GM21423 (cell line): Measurements from ENCODE around the gene SLC5A1.
"Not testable (repeated sequence)": the region's sequence is repeated elsewhere in the genome, so short reads cannot be mapped to it uniquely, and the experiment has no call there.

ENCODE experiments used
- ATAC-seq: cut with Tn5 transposase; IDR thresholded peaks from one replicate; pipeline ENCODE4 v1.9.1; 2021; ENCODE audit warnings: mild to moderate bottlenecking, moderate library complexity; ENCODE audit not compliant: unreplicated experiment

Gene SLC5A1

DNA sequence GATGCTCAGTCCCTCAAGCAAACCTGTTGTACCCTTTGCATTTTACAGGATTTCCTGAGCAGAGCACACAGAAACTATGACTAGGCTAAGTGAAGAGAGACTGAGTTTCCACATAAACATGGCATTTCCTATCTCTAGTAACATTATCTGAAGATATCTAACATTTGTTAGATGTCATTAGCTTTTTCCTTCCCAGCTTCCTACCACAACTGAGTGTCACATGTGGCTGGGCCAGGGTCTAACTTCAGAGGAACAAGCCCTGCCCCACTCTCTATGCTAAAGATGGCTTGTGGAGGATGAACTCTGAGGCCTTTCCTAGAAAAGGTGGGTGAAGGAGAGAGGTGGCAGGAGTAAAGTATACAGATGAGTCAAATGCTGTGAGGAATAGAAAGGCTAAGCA lies 99.5 kb downstream of the SLC5A1 start:
- no peak for ATAC-seq

DNA sequence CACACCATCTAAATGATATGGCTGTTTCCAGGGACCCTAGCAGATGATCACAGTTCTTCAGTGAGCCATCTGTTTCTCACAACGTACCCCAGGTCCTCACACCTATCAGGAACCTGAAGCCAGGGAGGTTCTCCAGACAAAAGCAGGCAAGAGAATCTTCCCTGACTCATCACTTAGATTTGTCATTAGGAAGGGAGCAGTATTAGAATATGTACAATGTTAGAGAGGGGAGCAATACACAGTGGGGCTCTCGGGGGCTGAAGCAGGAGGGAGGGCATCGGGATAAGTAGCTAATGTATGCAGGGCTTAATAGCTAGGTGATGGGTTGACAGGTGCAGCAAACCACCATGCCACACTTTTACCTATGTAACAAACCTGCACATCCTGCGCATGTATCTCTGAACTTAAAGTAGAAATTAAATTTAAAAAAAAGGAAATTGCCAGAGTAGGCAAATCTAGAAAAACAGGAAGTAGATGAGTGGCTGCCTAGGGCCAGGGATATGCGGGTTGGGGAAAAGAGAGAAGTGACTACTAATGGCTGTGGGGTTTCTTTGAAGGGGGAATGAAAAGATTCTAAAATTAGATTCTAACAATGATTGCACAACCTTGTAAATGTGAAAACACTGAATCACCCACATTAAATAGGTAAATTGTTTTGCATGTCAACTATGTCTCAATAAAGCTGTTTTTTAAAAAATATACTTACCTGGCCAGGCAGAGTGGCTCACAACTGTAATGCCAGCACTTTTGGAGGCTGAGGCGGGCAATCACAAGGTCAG lies 101.6 kb downstream of the SLC5A1 start:
- no peak for ATAC-seq

GRCh38 chr22:32147128-32147527 lies 104.1 kb downstream of the SLC5A1 start:
- not testable (repeated sequence) for ATAC-seq

- ATAC-seq = not testable (repeated sequence)
These were observed 105.3 kb downstream of the SLC5A1 start for GRCh38 chr22:32148372-32148771.

- ATAC-seq = not testable (repeated sequence)
These were observed 107.6 kb downstream of the SLC5A1 start for GRCh38 chr22:32150647-32151046.

DNA sequence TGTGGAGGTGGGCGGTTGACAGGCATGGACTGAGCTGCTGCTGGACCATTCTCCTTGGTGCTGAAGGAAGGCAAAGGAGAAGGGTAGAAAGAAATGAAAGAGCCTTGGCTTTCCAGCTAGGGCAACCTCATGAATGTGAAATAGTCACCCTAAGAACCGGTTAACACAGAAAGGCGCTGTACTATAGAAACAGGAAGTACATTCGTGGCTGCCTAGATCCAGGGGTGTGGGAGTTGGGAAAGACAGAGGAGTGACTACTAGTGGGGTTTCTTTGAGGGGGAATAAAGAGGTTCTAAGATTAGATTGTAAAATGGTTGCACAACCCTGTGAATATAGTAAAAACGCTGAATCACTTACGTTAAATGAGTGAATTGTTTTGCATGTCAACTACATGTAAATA lies 108.6 kb downstream of the SLC5A1 start:
- not testable (repeated sequence) for ATAC-seq

GRCh38 chr22:32154727-32155126 lies 111.7 kb downstream of the SLC5A1 start:
- ATAC-seq = not testable (repeated sequence)

GRCh38 chr22:32157632-32158031 lies 114.6 kb downstream of the SLC5A1 start:
- ATAC-seq = not testable (repeated sequence)

GRCh38 chr22:32158712-32159533 lies 115.9 kb downstream of the SLC5A1 start, which contains the start of gene C22orf42:
Gene C22orf42, minus strand, starts transcription at chr22:32159303. Its CDS starts 88 bp downstream, at chr22:32159215.
- ATAC-seq = no peak

GRCh38 chr22:32160411-32160810 lies 117.3 kb downstream of the SLC5A1 start:
- not testable (repeated sequence) for ATAC-seq
